ENCODE measurements around the gene ZFYVE21. TPM values are rescaled to one million over a fixed set of nuclear protein-coding genes. Genes with fewer than 3 reads are reported as not detected.

The ZFYVE21 gene
- total RNA-seq, 1 experiment from 2014 or later = 49.7 TPM

DNA sequence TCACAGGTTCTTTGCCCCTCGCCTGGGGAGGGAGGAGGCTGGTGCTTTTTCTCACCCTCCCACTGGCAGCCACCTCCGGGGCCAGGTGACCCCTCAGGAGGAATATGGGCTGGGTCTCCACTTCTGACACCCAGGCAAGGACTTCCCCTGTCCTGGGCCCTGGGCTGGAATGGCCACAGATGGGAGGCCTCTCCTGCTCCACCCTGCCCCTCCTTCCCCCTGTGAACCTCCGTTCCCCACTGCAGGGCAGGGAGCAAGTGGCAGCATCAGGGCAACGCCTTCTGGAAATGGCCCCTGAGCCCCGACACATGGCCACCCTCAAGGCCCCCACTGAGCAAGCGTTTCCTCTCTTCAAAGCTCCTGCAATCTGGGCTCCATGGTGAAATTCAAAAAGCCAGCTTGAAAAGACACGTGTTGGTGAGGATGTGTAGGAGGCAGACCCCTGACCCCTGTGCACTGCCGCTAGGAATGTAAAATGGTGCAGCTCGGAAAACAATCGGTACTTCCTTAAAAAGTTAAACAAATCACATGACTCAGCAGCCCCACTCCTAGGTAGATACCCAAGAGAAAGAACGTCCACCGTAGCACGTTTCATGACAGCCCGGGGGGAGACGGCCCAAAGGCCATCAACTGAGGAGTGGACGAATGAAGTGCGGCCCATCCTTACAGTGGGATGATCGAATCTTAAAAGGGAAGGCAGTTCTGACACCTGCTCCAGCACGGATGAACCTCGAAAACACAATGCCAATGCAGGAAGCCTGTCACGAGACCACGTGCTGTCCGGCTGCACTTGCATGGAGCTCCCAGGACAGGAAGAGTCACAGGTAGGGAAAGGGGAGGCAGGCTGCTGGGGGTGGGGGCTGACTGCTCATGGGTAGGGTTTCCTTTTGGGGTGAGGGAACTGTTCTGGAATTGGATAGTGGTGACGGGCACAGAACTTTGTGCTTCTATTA lies 11.9 kb upstream of the ZFYVE21 start:
- Histone ChIP-seq H2BK12ac (ENCODE audit: insufficient read length, low read depth, low read length) (no peak overlapping the region), H3K79me2 (ENCODE audit: insufficient read depth, low read length) (no peaks in the 10 kb centered on the region), H3K4me2 (ENCODE audit: insufficient read depth, insufficient read length, low read length) (no peak overlapping the region), H2BK120ac (ENCODE audit: low read depth, low read length, poor library complexity, severe bottlenecking) (no peak overlapping the region), H3K9me3 (ENCODE audit: control insufficient read depth, low read depth, low read length) (no peaks in the 10 kb centered on the region), H3K23ac (ENCODE audit: insufficient read length, low read depth, low read length) (no peak overlapping the region), H3K27me3 (ENCODE audit: insufficient read depth, low read length) (no peaks in the 10 kb centered on the region), H3T11ph (ENCODE audit: low read length) (no peak overlapping the region), H3K79me1 (ENCODE audit: insufficient read depth, low read depth, low read length, poor library complexity, severe bottlenecking) (no peaks in the 10 kb centered on the region), H3K27ac (ENCODE audit: insufficient read length, low read depth, low read length) (no peak overlapping the region), H2BK20ac (ENCODE audit: low read depth, low read length, poor library complexity, severe bottlenecking) (no peak overlapping the region), H3K9ac (ENCODE audit: extremely low read depth, insufficient read length, low read length) (no peak overlapping the region), H3K23me2 (ENCODE audit: insufficient read length, low read depth, low read length, poor library complexity, severe bottlenecking) (no peaks in the 10 kb centered on the region), H2BK5ac (ENCODE audit: insufficient read length, low read length) (no peak overlapping the region), H3K18ac (ENCODE audit: insufficient read length, low read depth, low read length) (no peak overlapping the region), H3K14ac (ENCODE audit: insufficient read depth, low read length) (no peak overlapping the region), H3K4me1 (ENCODE audit: insufficient read depth, low read length) (no peaks in the 10 kb centered on the region; the same call in 1 of the 2 replicates), H2AK5ac (ENCODE audit: insufficient read length, low read length) (no peak overlapping the region), H4K20me1 (ENCODE audit: control insufficient read depth, insufficient read depth, insufficient read length) (no peaks in the 10 kb centered on the region), H3K4ac (ENCODE audit: low read depth, low read length) (no peak overlapping the region), H4K8ac (replicated peaks; ENCODE audit: insufficient read length, low read depth, low read length) (no peak overlapping the region), H2AFZ (ENCODE audit: low read length) (no peak overlapping the region), H4K91ac (ENCODE audit: insufficient read length, low read depth, low read length) (no peak overlapping the region), H4K5ac (ENCODE audit: insufficient read length, low read depth, low read length) (no peak overlapping the region), H3K56ac (ENCODE audit: insufficient read length, low read depth, low read length) (no peak overlapping the region), H2BK15ac (ENCODE audit: low read depth, low read length) (no peak overlapping the region)
- Mint-ChIP-seq H3K4me1 (peaks cover 0 to 6% of the 10 kb centered on the region in 2 experiments), H3K27ac (peak overlapping the region; percentile 10 to 88 (median 62); a peak in 6 of 7 replicates), H3K36me3 (ENCODE audit: insufficient read depth in 1 of 3, low read depth in 3 of 3) (peaks cover 24 to 53% (median 52%) of the 10 kb centered on the region in 3 experiments; a peak in 6 of 7 replicates), H3K27me3 (ENCODE audit: low read depth) (peaks cover 1% of the 10 kb centered on the region; the same call in 1 of the 2 replicates), H3K4me3 (peak overlapping the region in 1 of 2 experiments; percentile 22; a peak in 1 of 5 replicates), H3K9me3 (no peaks in the 10 kb centered on the region; a peak in 2 of 5 replicates)
- peak; percentile 25 for DNase-seq
- TF ChIP-seq, protein P1, sequence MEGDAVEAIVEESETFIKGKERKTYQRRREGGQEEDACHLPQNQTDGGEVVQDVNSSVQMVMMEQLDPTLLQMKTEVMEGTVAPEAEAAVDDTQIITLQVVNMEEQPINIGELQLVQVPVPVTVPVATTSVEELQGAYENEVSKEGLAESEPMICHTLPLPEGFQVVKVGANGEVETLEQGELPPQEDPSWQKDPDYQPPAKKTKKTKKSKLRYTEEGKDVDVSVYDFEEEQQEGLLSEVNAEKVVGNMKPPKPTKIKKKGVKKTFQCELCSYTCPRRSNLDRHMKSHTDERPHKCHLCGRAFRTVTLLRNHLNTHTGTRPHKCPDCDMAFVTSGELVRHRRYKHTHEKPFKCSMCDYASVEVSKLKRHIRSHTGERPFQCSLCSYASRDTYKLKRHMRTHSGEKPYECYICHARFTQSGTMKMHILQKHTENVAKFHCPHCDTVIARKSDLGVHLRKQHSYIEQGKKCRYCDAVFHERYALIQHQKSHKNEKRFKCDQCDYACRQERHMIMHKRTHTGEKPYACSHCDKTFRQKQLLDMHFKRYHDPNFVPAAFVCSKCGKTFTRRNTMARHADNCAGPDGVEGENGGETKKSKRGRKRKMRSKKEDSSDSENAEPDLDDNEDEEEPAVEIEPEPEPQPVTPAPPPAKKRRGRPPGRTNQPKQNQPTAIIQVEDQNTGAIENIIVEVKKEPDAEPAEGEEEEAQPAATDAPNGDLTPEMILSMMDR (conservative IDR thresholded peaks at IDR 0.05) = no peak
- no CpG with 5 or more reads among the region's 24 CpGs for WGBS (ENCODE audit: extremely low coverage, insufficient read length, low lambda C conversion rate)
